Heart left ventricle (tissue), 13 donors: ENCODE results near the gene KCNQ1.

ENCODE experiments used
- POLR2A ChIP-seq, 2 donors: fragments of 450-650 bp; IDR thresholded peaks; one replicate each; pipeline ENCODE4 v1.6.1; 2017; ENCODE audit warnings: antibody characterized with exemption in 2 of 2, mild to moderate bottlenecking in 2 of 2, moderate library complexity in 2 of 2
- TF ChIP-seq, protein P1 (sequence below), 12 donors: fragments of 200-600 bp; sonication (generic) in 4 of 12; IDR thresholded peaks; one replicate each; pipeline versions ENCODE4 v1.5.0 to v1.8.0; 2018 to 2022; ENCODE audit warnings: antibody characterized with exemption in 12 of 12, mild to moderate bottlenecking in 5 of 12
- donor health status: ischemic (EF 13 %, LVEDD 7.1; RV severe dilation, severe dysfunction).
- donor health status: DM: no; HTN: yes; CAD: no.
- donor health status: DM: no; HTN: no; CAD: no.
- donor health status: ischemic (EF 25% LVEDD 6.9; RV normal size, moderate dysfunction).
- donor health status: ischemic (EF 25% LVEDD 5.7; RV mildly dilated, moderate dysfunction).
- donor health status: ischemic (EF 35%, LVEDD 5.7; RV mildly dilated, moderate dysfunction).
- donor health status: nonischemic (EF 11% LVEDD 7.7; RV severe dilation, severe dysfunction).
- donor health status: DM: yes; HTN: yes; CAD: no.
- donor health status: PGD.
- donor health status: ischemic (EF 29% LVEDD 5.4; RV normal size, mild dysfunction).
- donor health status: nonischemic (EF 23%, LVEDD 6.1; RV moderate dilation, normal function).

- TF ChIP-seq, protein P1, sequence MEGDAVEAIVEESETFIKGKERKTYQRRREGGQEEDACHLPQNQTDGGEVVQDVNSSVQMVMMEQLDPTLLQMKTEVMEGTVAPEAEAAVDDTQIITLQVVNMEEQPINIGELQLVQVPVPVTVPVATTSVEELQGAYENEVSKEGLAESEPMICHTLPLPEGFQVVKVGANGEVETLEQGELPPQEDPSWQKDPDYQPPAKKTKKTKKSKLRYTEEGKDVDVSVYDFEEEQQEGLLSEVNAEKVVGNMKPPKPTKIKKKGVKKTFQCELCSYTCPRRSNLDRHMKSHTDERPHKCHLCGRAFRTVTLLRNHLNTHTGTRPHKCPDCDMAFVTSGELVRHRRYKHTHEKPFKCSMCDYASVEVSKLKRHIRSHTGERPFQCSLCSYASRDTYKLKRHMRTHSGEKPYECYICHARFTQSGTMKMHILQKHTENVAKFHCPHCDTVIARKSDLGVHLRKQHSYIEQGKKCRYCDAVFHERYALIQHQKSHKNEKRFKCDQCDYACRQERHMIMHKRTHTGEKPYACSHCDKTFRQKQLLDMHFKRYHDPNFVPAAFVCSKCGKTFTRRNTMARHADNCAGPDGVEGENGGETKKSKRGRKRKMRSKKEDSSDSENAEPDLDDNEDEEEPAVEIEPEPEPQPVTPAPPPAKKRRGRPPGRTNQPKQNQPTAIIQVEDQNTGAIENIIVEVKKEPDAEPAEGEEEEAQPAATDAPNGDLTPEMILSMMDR (IDR thresholded peaks at IDR 0.05), result no peak
- no peak for TF ChIP-seq POLR2A (IDR thresholded peaks at IDR 0.05)
These were observed 26.0 kb upstream of the KCNQ1 start for GRCh38 chr11:2418693-2419360.
